ENCODE results near the gene TOMM7.
A peak's percentile ranks its signal among the peaks of the same experiment; 100 is the strongest.
"Not testable (repeated sequence)": the region's sequence is repeated elsewhere in the genome, so short reads cannot be mapped to it uniquely, and the experiment has no call there.

Gene TOMM7

GRCh38 chr7:22821702-22822485, 755 bp downstream of the TOMM7 start:
- no peak for DNase-seq (ENCODE audit: low spot score)

DNA sequence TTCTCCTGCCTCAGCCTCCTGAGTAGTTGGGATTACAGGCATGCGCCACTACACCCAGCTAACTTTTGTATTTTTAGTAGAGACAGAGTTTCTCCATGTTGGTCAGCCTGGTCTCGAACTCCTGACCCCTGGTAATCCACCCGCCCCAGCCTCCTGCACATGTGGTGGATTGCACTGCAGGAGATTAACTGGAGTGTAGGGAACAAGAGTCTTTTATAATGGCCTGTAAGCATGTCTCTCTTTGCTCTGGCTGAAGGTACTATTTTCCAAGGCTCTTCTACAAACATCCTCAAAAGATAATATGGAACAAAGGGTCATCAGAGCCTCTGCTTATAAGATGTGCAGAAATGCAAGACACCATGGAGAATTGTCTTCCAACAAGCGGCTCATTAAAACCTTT, 3.2 kb downstream of the TOMM7 start:
- DNase-seq (ENCODE audit: low spot score), result no peak

GRCh38 chr7:22814261-22815208, 8.1 kb downstream of the TOMM7 start:
- peak; percentile 54 for DNase-seq (ENCODE audit: low spot score)

DNA sequence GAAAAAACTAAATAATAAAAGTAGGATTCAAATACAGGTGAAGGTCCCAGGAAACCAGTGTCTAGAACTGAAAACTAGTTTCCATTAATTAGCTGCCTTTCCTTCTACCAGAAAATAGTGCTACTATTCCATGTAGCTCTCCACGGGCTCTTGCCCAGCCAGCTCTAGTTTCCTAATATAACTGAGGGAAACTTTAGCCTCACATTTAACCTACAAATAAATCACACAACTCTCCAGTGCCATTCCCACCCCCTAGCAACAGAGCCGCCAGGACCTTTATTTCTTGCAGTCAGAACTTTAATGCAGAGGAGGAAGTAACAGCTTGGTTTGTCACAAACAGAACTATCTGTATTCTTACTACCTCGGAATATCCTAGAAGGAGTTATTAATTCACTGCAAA, 10.3 kb downstream of the TOMM7 start:
- DNase-seq (ENCODE audit: low spot score), result no peak

GRCh38 chr7:22811746-22812280, 10.8 kb downstream of the TOMM7 start:
- no peak for DNase-seq (ENCODE audit: low spot score)

DNA sequence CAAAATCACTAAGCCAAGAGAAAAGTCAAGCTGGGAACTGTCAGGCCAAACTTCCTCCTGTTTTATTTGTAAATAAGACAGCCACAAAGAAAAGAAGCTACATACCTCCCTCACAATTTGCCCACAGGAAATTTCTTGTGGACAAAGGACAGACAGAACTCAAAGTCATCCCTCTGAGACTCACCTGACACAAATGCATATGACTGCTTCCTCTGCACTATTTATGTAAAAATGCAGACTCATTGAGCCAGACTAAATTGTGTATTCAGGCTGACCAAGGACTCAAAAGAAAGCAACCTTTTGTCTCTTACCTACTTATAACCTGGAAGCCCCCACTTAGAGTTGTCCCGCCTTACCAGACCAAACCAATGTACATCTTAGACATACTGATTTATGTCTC, 11.8 kb downstream of the TOMM7 start:
- DNase-seq (ENCODE audit: low spot score), result no peak

DNA sequence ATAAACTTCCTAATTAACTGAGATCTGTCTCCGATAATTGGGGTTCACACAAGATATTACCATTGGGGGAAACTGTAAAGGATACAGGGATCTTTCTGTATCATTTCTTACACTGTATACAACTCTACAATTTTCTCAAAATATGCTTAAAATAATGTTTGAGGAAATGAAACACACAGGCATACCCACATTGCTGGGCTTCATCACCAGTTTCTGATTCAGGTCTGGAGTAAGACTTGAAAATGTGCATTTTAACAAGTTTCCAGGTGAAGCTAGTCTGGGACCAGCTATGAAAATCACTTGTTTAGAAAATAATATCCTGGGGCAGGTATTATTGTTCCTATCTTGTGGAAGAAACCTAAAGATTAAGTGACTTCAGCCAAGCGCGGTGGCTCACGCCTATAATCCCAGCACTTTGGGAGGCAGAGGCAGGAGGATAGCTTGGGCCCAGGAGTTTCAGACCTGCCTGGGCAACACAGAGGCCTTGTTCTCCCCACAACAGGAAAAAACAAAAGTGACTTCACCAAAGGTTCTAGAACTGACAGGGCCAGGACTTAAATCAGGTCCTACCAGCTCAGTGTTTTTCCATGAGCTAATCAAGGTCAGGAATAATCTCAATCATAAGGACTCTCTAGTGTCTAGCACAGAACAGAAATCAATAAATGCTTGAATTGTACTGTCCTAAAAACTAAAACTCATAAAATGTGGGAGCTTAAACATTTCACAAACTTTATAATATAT, 12.6 kb downstream of the TOMM7 start:
- no peak for DNase-seq (ENCODE audit: low spot score)

GRCh38 chr7:22808140-22808539, 14.5 kb downstream of the TOMM7 start:
- no peak for DNase-seq (ENCODE audit: low spot score)

- no peak for DNase-seq (ENCODE audit: low spot score)
These were observed 15.9 kb downstream of the TOMM7 start for GRCh38 chr7:22806752-22807151.

- DNase-seq (ENCODE audit: low spot score), result no peak
These were observed 17.4 kb downstream of the TOMM7 start for GRCh38 chr7:22805227-22805626.

DNA sequence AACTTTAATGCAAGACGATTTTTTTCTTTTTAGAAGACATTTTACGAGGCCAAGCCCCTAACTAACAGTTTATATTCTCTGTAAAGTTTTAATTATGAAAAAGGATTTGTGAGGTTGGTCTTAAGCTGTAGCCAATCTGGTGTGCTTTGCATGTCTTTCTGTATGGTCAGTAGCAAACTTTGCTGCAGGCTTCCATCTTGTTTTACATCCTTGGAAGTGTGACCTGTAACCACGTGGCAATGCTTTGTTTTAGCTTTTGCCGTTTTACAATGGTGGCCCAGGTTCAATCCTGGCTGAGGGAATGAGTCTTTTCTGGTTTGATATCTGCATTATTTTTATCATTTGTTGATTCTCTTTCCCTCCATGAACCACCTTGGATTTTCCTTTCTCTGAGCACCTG, 19.8 kb downstream of the TOMM7 start:
- DNase-seq (ENCODE audit: low spot score), result not testable (repeated sequence)

DNA sequence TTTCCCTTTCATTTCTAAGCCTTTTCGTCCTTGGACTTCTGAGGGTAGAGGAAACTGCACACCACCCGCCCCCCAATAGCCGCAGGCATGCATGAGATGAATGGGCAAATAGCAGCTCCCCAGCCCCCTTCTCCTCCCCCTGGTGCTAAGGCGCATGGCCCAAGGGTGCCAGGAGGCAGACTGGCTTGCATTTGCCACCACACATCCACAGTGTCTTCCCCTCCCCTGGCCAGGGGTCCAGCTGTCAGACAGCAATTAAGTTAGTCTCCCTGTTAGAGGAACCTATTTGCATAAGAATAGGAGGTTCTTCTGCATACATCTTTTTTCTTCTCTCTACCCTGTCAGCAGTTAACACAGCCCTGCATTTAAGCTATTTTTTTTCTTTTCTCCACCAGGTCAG, 20.2 kb downstream of the TOMM7 start:
- DNase-seq (ENCODE audit: low spot score), result no peak

DNA sequence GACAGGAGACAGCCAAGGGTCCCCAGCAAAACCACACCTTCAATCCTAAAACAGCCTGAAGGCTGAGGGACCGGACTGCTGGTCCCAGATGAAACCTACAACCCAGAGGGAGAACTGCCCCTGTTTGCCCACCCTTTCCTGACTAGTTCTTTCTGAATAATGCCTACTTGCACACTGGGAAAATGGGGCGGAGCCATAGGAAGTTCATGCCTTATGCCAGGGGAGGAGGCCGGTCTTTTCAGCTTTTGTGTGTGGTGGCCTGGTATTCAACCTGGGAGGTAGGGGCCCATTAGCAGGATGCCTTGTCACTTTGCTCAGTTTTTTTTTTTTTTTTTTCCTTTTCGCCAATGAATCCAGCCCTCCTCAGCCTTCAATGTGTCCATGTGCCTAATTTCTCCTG, 20.7 kb downstream of the TOMM7 start:
- no peak for DNase-seq (ENCODE audit: low spot score)

DNA sequence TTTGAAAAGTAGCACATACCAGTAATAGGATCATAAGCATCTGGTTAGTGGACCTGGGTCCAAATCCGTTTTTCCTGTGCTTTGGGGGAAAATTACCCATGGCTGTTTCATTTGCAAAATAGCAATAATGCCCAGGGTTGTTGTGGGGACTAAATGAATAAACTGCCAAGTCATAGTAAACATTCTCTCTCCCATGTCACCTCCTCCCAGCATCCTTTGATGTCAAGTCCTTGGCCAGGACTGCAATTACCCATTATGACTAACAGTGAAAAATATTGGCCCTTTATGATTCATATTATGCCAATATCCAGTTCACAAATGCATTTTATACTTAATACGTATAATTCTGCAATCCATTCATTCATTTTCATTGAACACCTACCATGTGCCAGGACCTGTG, 23.0 kb downstream of the TOMM7 start:
- no peak for DNase-seq (ENCODE audit: low spot score)

- no peak for DNase-seq (ENCODE audit: low spot score)
These were observed 28.8 kb downstream of the TOMM7 start for GRCh38 chr7:22793593-22794462.

DNA sequence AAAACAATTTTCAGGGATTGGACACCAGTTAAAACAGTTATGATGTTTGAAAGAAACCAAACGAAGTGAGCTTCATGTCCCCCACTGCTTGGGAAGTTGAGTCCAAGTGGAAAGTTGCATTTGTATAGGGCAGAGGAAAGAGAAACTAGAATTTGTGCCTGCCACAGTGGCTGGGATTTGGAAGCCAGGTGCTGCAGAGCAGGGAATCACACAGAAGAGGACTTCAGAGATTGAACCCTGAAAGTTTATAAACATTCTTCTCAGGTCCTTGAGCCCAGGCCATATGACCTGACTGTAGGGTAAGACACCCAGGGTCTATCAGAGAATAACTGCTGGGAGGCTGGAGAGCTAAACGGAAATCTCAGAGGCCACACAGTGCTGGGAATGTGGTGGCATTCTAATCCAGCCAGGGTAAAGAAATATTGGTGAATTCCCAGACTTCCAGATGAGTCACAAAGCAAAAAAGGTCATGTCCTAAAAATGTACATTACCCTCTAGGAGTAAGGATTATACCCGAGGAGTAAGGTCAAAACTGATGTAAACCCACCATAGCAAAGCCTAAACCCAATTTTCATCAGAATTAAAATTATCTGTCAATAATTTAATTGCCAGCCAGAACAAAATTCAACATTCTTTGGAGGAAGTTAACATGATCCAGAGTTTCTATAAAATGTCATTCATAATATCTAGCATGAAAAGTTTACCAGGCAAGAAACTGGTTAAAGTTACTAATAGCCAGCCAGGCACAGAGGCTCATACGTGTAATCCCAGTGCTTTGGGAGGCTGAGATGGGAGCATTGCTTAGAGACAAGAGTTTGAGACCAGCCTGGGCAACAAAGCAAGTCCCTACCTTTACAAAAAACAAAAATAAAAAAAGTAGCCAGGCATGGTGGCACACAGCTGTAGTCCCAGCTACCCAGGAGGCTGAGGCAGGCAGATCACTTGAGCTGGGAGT, 31.2 kb downstream of the TOMM7 start:
- peak; percentile 45 for DNase-seq (ENCODE audit: low spot score)

- not testable (repeated sequence) for DNase-seq (ENCODE audit: low spot score)
These were observed 32.0 kb downstream of the TOMM7 start for GRCh38 chr7:22790640-22791039.

DNA sequence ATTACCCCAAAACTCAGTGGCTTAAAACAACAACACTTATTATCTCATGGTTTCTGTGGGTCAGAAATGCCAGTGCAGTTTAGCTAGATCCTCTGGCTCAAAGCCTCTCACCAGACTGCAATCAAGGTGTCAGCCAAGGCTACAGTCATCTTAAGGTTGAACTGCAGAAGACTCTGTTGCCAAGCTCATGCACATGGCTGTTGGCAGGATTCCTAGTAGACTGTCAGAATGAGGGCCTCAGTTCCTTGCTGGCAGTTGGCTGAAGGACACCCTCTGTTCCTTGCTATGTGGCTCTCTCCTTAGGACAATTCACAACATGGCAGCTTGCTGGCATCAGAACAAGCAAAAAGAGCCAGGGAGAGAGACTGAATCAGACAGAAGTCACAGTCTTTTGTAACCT, 34.7 kb downstream of the TOMM7 start:
- no peak for DNase-seq (ENCODE audit: low spot score)

DNA sequence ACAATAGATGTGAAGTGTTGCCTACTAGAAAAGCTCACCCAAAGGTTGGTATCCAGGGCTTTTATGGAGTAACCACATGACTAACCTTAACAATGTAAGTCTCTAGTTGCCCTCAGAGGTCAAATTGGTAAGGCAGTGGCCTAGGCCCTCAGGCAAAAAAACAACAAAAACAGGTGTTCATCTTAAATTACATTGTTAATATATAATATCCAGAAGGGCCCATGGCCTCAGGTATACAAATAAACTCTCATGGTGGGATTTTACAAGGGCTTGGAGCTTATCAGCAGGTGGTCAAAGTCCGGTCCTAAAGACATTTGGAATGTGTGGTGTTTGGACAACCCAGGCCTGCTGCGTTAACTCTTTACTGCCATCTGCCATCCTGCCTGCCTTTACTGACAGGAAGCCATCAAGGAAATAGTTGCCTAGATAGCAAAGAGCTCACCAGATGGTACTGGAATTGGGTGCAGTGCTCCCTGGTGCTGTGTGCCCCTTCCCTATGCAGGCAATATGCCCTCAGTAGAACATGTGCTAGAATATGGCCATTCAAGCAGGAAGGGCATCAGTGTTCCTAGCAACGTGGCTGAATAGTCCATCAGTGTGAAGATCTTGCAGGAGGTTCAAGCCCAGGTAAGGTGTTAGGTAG, 36.2 kb downstream of the TOMM7 start:
- no peak for DNase-seq (ENCODE audit: low spot score)

- DNase-seq (ENCODE audit: low spot score), result no peak
These were observed 38.3 kb downstream of the TOMM7 start for GRCh38 chr7:22784346-22784745.

All from GM03348 (cell line).